Panc1 (cell line): ENCODE data around the gene OR52N4. TPM values are rescaled to one million over a fixed set of nuclear protein-coding genes. Genes with fewer than 3 reads are reported as not detected.

ENCODE experiments used
- ATAC-seq: fragments of 200-7000 bp; cut with Tn5 transposase; 2 replicates; pipeline ENCODE4 v1.9.1; 2020; ENCODE audit warnings: mild to moderate bottlenecking, moderate library complexity
- BruUV-seq: library from RNA; stranded (reverse); fragments of 400-500 nt; replicated peaks from 2 replicates; lab custom pipeline; 2021; lab: Mats Ljungman, UMichigan
- CTCF ChIA-PET: fragments of 300-600 bp; sonication (Branson Sonifier 250); formaldehyde crosslinking; loops from one replicate; lab custom pipeline; 2022; ENCODE audit warnings: antibody characterized with exemption; lab: Charles Lee
- POLR2A ChIA-PET: fragments of 300-600 bp; sonication (Branson Sonifier 250); formaldehyde crosslinking; loops from one replicate; lab custom pipeline; 2022; ENCODE audit warnings: antibody characterized with exemption; lab: Charles Lee
- DNase-seq: peaks from one replicate; pipeline ENCODE4 v3.0.0-alpha.2; 2010; ENCODE audit warnings: low read depth, low spot score
- H3K27ac ChIP-seq: 2 replicates; pipeline ENCODE4 v1.5.1; 2011; ENCODE audit warnings: mild to moderate bottlenecking, low read length, inconsistent platforms
- H3K27me3 ChIP-seq: fragments of 200-500 bp; sonication (Bioruptor generic); 2 replicates; pipeline ENCODE4 v1.6.0; 2014; ENCODE audit warnings: low read length, inconsistent platforms; ENCODE audit not compliant: control insufficient read depth, insufficient read depth
- H3K36me3 ChIP-seq: fragments of 200-500 bp; sonication (Bioruptor generic); 2 replicates; pipeline ENCODE4 v1.5.1; 2014; ENCODE audit warnings: inconsistent platforms, mild to moderate bottlenecking, low read length, moderate library complexity; ENCODE audit not compliant: control insufficient read depth, insufficient read depth
- H3K4me1 ChIP-seq: 2 replicates; pipeline ENCODE4 v1.5.1; 2011; ENCODE audit warnings: inconsistent platforms, mild to moderate bottlenecking, low read length, moderate library complexity; ENCODE audit not compliant: control insufficient read depth, insufficient read depth
- H3K4me3 ChIP-seq, 2 experiments: 2 replicates each; pipeline ENCODE4 v1.5.1; 2011 to 2012; ENCODE audit warnings: low read depth in 2 of 2, low read length in 2 of 2, mild to moderate bottlenecking in 2 of 2, inconsistent platforms in 1 of 2, moderate library complexity in 1 of 2
- H3K9me3 ChIP-seq: fragments of 200-500 bp; sonication (Bioruptor generic); 2 replicates; pipeline ENCODE4 v1.5.1; 2014; ENCODE audit warnings: low read depth, mild to moderate bottlenecking, inconsistent platforms, low read length, moderate library complexity; ENCODE audit not compliant: control insufficient read depth, insufficient read depth
- POLR2AphosphoS5 ChIP-seq: IDR thresholded peaks from 2 replicates; pipeline ENCODE4 v1.6.1; 2012; ENCODE audit warnings: mild to moderate bottlenecking, low read depth, low read length, moderate library complexity
- REST ChIP-seq, 2 experiments: IDR thresholded peaks; 2 replicates each; pipeline ENCODE4 v1.6.1; 2011 to 2012; ENCODE audit warnings: low read depth in 2 of 2, control low read depth in 1 of 2, low read length in 1 of 2, mild to moderate bottlenecking in 1 of 2, moderate library complexity in 1 of 2; ENCODE audit not compliant: insufficient read depth in 1 of 2
- SIN3A ChIP-seq: IDR thresholded peaks from 2 replicates; pipeline ENCODE4 v1.6.1; 2012; ENCODE audit warnings: low read depth, mild to moderate bottlenecking, low read length, moderate library complexity, borderline replicate concordance; ENCODE audit not compliant: insufficient read depth
- TCF7L2 ChIP-seq: IDR thresholded peaks from 2 replicates; pipeline ENCODE4 v1.6.1; 2011; ENCODE audit warnings: mild to moderate bottlenecking, low read depth, low read length, inconsistent platforms
- in situ Hi-C: cut with HindIII; loops from 2 replicates; pipeline ENCODE4 v1.10.0; 2016; ENCODE audit warnings: low sequenced_read_pairs, low pct_unique_long_range_greater_than_20kb
- intact Hi-C: fragments of 100-400 bp; cut with micrococcal nuclease; formaldehyde crosslinking; loops from one replicate; pipeline ENCODE4 v1.10.0; 2022; ENCODE audit not compliant: unreplicated experiment
- total RNA-seq: library from RNA; stranded (reverse); gene quantifications from one replicate; pipeline ENCODE4 v1.2.1, GENCODE V29; 2021; ENCODE audit not compliant: unreplicated experiment
- TF ChIP-seq, protein P1 (sequence below): fragments of 450-650 bp; IDR thresholded peaks from 2 replicates; pipeline ENCODE4 v1.5.1; 2017; ENCODE audit warnings: mild to moderate bottlenecking

Gene OR52N4
- total RNA-seq, 1 experiment from 2014 or later: not detected

GRCh38 chr11:5727691-5728090 is 26.4 kb upstream of the OR52N4 start:
- Histone ChIP-seq H3K27ac (no peak overlapping the region), H3K36me3 (no peaks in the 10 kb centered on the region), H3K4me3 (no peak overlapping the region), H3K9me3 (no peaks in the 10 kb centered on the region), H3K4me1 (no peaks in the 10 kb centered on the region), H3K27me3 (peaks cover 31% of the 10 kb centered on the region)
- in situ Hi-C loops: no loop called here
- TF ChIP-seq SIN3A: no peak
- TF ChIP-seq, protein P1, sequence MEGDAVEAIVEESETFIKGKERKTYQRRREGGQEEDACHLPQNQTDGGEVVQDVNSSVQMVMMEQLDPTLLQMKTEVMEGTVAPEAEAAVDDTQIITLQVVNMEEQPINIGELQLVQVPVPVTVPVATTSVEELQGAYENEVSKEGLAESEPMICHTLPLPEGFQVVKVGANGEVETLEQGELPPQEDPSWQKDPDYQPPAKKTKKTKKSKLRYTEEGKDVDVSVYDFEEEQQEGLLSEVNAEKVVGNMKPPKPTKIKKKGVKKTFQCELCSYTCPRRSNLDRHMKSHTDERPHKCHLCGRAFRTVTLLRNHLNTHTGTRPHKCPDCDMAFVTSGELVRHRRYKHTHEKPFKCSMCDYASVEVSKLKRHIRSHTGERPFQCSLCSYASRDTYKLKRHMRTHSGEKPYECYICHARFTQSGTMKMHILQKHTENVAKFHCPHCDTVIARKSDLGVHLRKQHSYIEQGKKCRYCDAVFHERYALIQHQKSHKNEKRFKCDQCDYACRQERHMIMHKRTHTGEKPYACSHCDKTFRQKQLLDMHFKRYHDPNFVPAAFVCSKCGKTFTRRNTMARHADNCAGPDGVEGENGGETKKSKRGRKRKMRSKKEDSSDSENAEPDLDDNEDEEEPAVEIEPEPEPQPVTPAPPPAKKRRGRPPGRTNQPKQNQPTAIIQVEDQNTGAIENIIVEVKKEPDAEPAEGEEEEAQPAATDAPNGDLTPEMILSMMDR: no peak
- DNase-seq (no peak), ATAC-seq (no peak)
- no TSS peak for BruUV-seq
- intact Hi-C loops: no loop called here
- ChIA-PET CTCF (interaction anchor here (0.7 kb wide), 1 partner anchor 37 kb away, joined by 3 read pairs; no protein-coding TSS in a partner anchor), POLR2A (no interaction called here)

- no peaks in the 10 kb centered on the region for H3K36me3 ChIP-seq
- intact Hi-C loops: no loop called here
- ChIA-PET POLR2A (no interaction called here), CTCF (no interaction called here)
- peaks cover 10% of the 10 kb centered on the region for H3K27me3 ChIP-seq
- TF ChIP-seq SIN3A (no peak), TCF7L2 (no peak), REST (IDR thresholded peaks at IDR 0.05; ENCODE audit: insufficient read depth in 1 of 2, low read depth in 2 of 2, low read length in 1 of 2) (no peak), POLR2AphosphoS5 (no peak)
- TF ChIP-seq, protein P1: no peak
- DNase-seq (no peak), ATAC-seq (no peak)
- BruUV-seq: no TSS peak
- H3K4me1 ChIP-seq: no peaks in the 10 kb centered on the region
- H3K4me3 ChIP-seq: no peak within 1 kb of the TSS
- H3K27ac ChIP-seq: no peak within 1 kb of the TSS
- in situ Hi-C loops: no loop called here
- H3K9me3 ChIP-seq: no peaks in the 10 kb centered on the region
Measured at GRCh38 chr11:5736396-5736795, 17.6 kb upstream of the OR52N4 start, which contains the start of gene OR56B1. Gene OR56B1 (plus strand): TSS chr11:5736448. CDS start chr11:5736517, 69 bp downstream.
